GM12892 (cell line): Measurements from ENCODE around the gene PRCC.

ENCODE experiments used
- POLR2A ChIP-seq: IDR thresholded peaks from 2 replicates; pipeline ENCODE4 v1.6.1; 2011; ENCODE audit warnings: low read depth, low read length, control low read depth
- POLR2AphosphoS5 ChIP-seq: IDR thresholded peaks from 2 replicates; pipeline ENCODE4 v1.6.1; 2011; ENCODE audit warnings: low read depth, low read length, control low read depth
- TAF1 ChIP-seq: IDR thresholded peaks from 2 replicates; pipeline ENCODE4 v1.6.1; 2011; ENCODE audit warnings: low read depth, mild to moderate bottlenecking, control low read depth, low read length, borderline replicate concordance

- no peak for TF ChIP-seq POLR2A
- no peak for TF ChIP-seq POLR2AphosphoS5
- TF ChIP-seq TAF1, result no peak
Observed at GRCh38 chr1:156796340-156797097, 29.2 kb downstream of the PRCC start.
